GM12892 (cell line): Measurements from ENCODE around the gene HSPA1B.

Source experiments
- POLR2A ChIP-seq: IDR thresholded peaks from 2 replicates; pipeline ENCODE4 v1.6.1; 2011; ENCODE audit warnings: low read depth, low read length, control low read depth
- POLR2AphosphoS5 ChIP-seq: IDR thresholded peaks from 2 replicates; pipeline ENCODE4 v1.6.1; 2011; ENCODE audit warnings: low read depth, low read length, control low read depth
- TAF1 ChIP-seq: IDR thresholded peaks from 2 replicates; pipeline ENCODE4 v1.6.1; 2011; ENCODE audit warnings: low read depth, mild to moderate bottlenecking, control low read depth, low read length, borderline replicate concordance

- no peak for TF ChIP-seq POLR2A
- no peak for TF ChIP-seq POLR2AphosphoS5
- no peak for TF ChIP-seq TAF1
Observed at GRCh38 chr6:31859923-31860322, 32.4 kb downstream of the HSPA1B start.
